Common myeloid progenitor, CD34-positive (primary cell): ENCODE results near the gene TRAPPC14.

Experiments used
- CTCF ChIA-PET: fragments of 350-600 bp; sonication (Branson Sonifier 250); formaldehyde crosslinking; loops from one replicate; lab custom pipeline; 2021; ENCODE audit warnings: antibody characterized with exemption; lab: Charles Lee
- POLR2A ChIA-PET: fragments of 350-600 bp; sonication (Branson Sonifier 250); formaldehyde crosslinking; loops from one replicate; lab custom pipeline; 2021; ENCODE audit warnings: antibody characterized with exemption; lab: Charles Lee
- DNase-seq, 3 donors: peaks; one replicate each; pipeline versions ENCODE4 v3.0.0 to v3.0.0-alpha.2; 2013
- H3K27ac ChIP-seq, 2 experiments: 1 replicate in 1 of 2; 2 replicates in 1 of 2; pipeline ENCODE4 v1.7.0; 2013; ENCODE audit warnings: inconsistent platforms in 2 of 2, low read length in 2 of 2, mild to moderate bottlenecking in 2 of 2, low read depth in 1 of 2, moderate library complexity in 1 of 2; ENCODE audit not compliant: severe bottlenecking in 2 of 2, insufficient read depth in 1 of 2, poor library complexity in 1 of 2
- H3K27me3 ChIP-seq, 5 experiments: replicated peaks in 2 of 5; 1 replicate in 3 of 5; 2 replicates in 2 of 5; pipeline versions ENCODE4 v1.6.1 to v1.7.0; 2013; ENCODE audit warnings: low read length in 4 of 5, mild to moderate bottlenecking in 2 of 5, moderate library complexity in 2 of 5, inconsistent platforms in 1 of 5; ENCODE audit not compliant: insufficient read depth in 5 of 5, control insufficient read depth in 4 of 5
- H3K36me3 ChIP-seq, 4 experiments: 1 replicate in 2 of 4; 2 replicates in 2 of 4; pipeline versions ENCODE4 v1.6.1 to v1.7.0; 2013; ENCODE audit warnings: low read length in 3 of 4, control low read depth in 1 of 4, mild to moderate bottlenecking in 1 of 4; ENCODE audit not compliant: control insufficient read depth in 4 of 4, insufficient read depth in 4 of 4
- H3K4me1 ChIP-seq, 4 experiments: 1 replicate in 3 of 4; 2 replicates in 1 of 4; pipeline versions ENCODE4 v1.6.1 to v1.7.1; 2013; ENCODE audit warnings: low read length in 3 of 4, mild to moderate bottlenecking in 3 of 4, control low read depth in 1 of 4, inconsistent platforms in 1 of 4, moderate library complexity in 1 of 4; ENCODE audit not compliant: control insufficient read depth in 4 of 4, insufficient read depth in 4 of 4; ENCODE audit errors: control extremely low read depth in 1 of 4
- H3K4me3 ChIP-seq, 7 experiments: 1 replicate in 4 of 7; 2 replicates in 3 of 7; pipeline versions ENCODE4 v1.5.1 to v1.7.0; 2013; ENCODE audit warnings: mild to moderate bottlenecking in 7 of 7, low read length in 6 of 7, moderate library complexity in 6 of 7, inconsistent platforms in 2 of 7, low read depth in 2 of 7, control low read depth in 1 of 7; ENCODE audit not compliant: insufficient read depth in 4 of 7, control insufficient read depth in 1 of 7; ENCODE audit errors: extremely low read depth in 1 of 7
- H3K9me3 ChIP-seq, 5 experiments: 1 replicate in 4 of 5; 2 replicates in 1 of 5; pipeline versions ENCODE4 v1.6.1 to v1.7.1; 2013; ENCODE audit warnings: low read length in 4 of 5, mild to moderate bottlenecking in 2 of 5, inconsistent platforms in 1 of 5, low read depth in 1 of 5, moderate library complexity in 1 of 5; ENCODE audit not compliant: control insufficient read depth in 4 of 5, insufficient read depth in 2 of 5; ENCODE audit errors: control extremely low read depth in 1 of 5
- WGBS: methylation state at CpG from one replicate; pipeline ENCODE4 v1.1.5; 2013; ENCODE audit not compliant: insufficient coverage; 5-methylcytosine and 5-hydroxymethylcytosine counted together

The TRAPPC14 gene

GRCh38 chr7:100119072-100119969 lies 39.2 kb downstream of the TRAPPC14 start, which contains the start of the genes CNPY4 and TAF6:
TSS of gene CNPY4 (plus strand) at chr7:100119634. CDS start at chr7:100119745, 111 bp downstream.
TSS of gene TAF6 (minus strand) at chr7:100119358. CDS start at chr7:100114209, 5,149 bp downstream.
- WGBS: 0% methylated on average over 38 of the region's 49 CpGs

GRCh38 chr7:100118388-100119071 lies 40.0 kb downstream of the TRAPPC14 start:
- 22% methylated on average over 17 of the region's 18 CpGs for WGBS
- no peaks in the 10 kb centered on the region for H3K27me3 ChIP-seq
- H3K27ac ChIP-seq: peak overlapping the region; percentile 97 to 99
- no peak for DNase-seq
- POLR2A ChIA-PET: no interaction called here
- peaks cover 0 to 7% (median 3%) of the 10 kb centered on the region in 4 experiments for H3K36me3 ChIP-seq
- H3K9me3 ChIP-seq: no peaks in the 10 kb centered on the region
- peak overlapping the region; percentile 73 to 97 (median 94) for H3K4me3 ChIP-seq
- CTCF ChIA-PET: no interaction called here
- peaks cover 2 to 22% (median 12%) of the 10 kb centered on the region in 4 experiments for H3K4me1 ChIP-seq

More at GRCh38 chr7:100119072-100119969, 39.2 kb downstream of the TRAPPC14 start, which contains the start of the genes CNPY4 and TAF6:
- Histone ChIP-seq H3K9me3 (no peaks in the 10 kb centered on the region), H3K4me1 (peaks cover 2 to 22% (median 12%) of the 10 kb centered on the region in 4 experiments), H3K36me3 (peaks cover 0 to 1% (median 0%) of the 10 kb centered on the region in 4 experiments), H3K27me3 (no peaks in the 10 kb centered on the region), H3K4me3 (peak within 1 kb of the TSS; percentile 73 to 97 (median 94)), H3K27ac (peak within 1 kb of the TSS; percentile 97 to 99)
- ChIA-PET POLR2A (interaction anchor here (1.2 kb wide), 1 partner anchor 18 kb away, joined by 4 read pairs; the partner anchor contains the start of genes AP4M1 and MCM7), CTCF (interaction anchor here (0.9 to 1.8 kb wide), 4 partner anchors 10 to 31 kb away, joined by 3 to 5 read pairs (median 4); no protein-coding TSS in a partner anchor)
- peak; percentile 94 to 97 (median 96) for DNase-seq

GRCh38 chr7:100115026-100115425 lies 43.5 kb downstream of the TRAPPC14 start:
- Histone ChIP-seq H3K27ac (no peak overlapping the region), H3K4me3 (no peak overlapping the region), H3K9me3 (no peaks in the 10 kb centered on the region), H3K27me3 (no peaks in the 10 kb centered on the region), H3K4me1 (peaks cover 2 to 14% (median 4%) of the 10 kb centered on the region in 4 experiments), H3K36me3 (peaks cover 0 to 32% (median 22%) of the 10 kb centered on the region in 4 experiments)
- 97% methylated on average over 5 of the region's 7 CpGs for WGBS
- ChIA-PET POLR2A (no interaction called here), CTCF (interaction anchor here (1.2 to 3.0 kb wide), 4 partner anchors 10 to 31 kb away, joined by 3 to 10 read pairs (median 8); partner anchors contain the start of genes AP4M1 and MCM7)
- DNase-seq: no peak

- 95% methylated on average over 10 of the region's 13 CpGs for WGBS
- Histone ChIP-seq H3K27me3 (no peaks in the 10 kb centered on the region), H3K4me1 (no peaks in the 10 kb centered on the region), H3K27ac (no peak overlapping the region), H3K36me3 (peaks cover 3 to 60% (median 43%) of the 10 kb centered on the region in 4 experiments), H3K4me3 (no peak overlapping the region), H3K9me3 (no peaks in the 10 kb centered on the region)
- POLR2A ChIA-PET: no interaction called here
- CTCF ChIA-PET: interaction anchor here (1.4 kb wide), 1 partner anchor 21 kb away, joined by 3 read pairs; no protein-coding TSS in a partner anchor
- no peak for DNase-seq
These were observed 46.6 kb downstream of the TRAPPC14 start for GRCh38 chr7:100111914-100112313.

GRCh38 chr7:100111156-100111555 lies 47.4 kb downstream of the TRAPPC14 start:
- ChIA-PET CTCF (interaction anchor here (1.1 to 1.4 kb wide), 2 partner anchors 14 to 22 kb away, joined by 3 read pairs; no protein-coding TSS in a partner anchor), POLR2A (interaction anchor here (0.6 kb wide), 1 partner anchor 292 kb away, joined by 7 read pairs; no protein-coding TSS in a partner anchor)
- Histone ChIP-seq H3K9me3 (no peaks in the 10 kb centered on the region), H3K27ac (no peak overlapping the region), H3K27me3 (no peaks in the 10 kb centered on the region), H3K4me1 (no peaks in the 10 kb centered on the region), H3K4me3 (no peak overlapping the region), H3K36me3 (peaks cover 6 to 68% (median 47%) of the 10 kb centered on the region in 4 experiments)
- no peak for DNase-seq
- WGBS: 100% methylated on average over 6 of the region's 7 CpGs

- Histone ChIP-seq H3K36me3 (peaks cover 6 to 83% (median 58%) of the 10 kb centered on the region in 4 experiments), H3K9me3 (no peaks in the 10 kb centered on the region), H3K4me3 (no peak overlapping the region), H3K4me1 (no peaks in the 10 kb centered on the region), H3K27ac (no peak overlapping the region), H3K27me3 (no peaks in the 10 kb centered on the region)
- WGBS: 94% methylated on average over 5 of the region's 12 CpGs
- no peak for DNase-seq
- ChIA-PET POLR2A (no interaction called here), CTCF (interaction anchor here (1.3 kb wide), 1 partner anchor 11 kb away, joined by 5 read pairs; no protein-coding TSS in a partner anchor)
These were observed 48.9 kb downstream of the TRAPPC14 start for GRCh38 chr7:100109521-100110163.
